Ovary (tissue), 3 donors: ENCODE data around the gene HSPA14.

Experiments
- POLR2A ChIP-seq: fragments of 450-650 bp; IDR thresholded peaks from one replicate; pipeline ENCODE4 v1.6.1; 2017; ENCODE audit warnings: antibody characterized with exemption, mild to moderate bottlenecking, moderate library complexity
- TF ChIP-seq, protein P1 (sequence below), 3 donors: fragments of 450-650 bp in 2 of 3; fragments of 200-600 bp in 1 of 3; IDR thresholded peaks; one replicate each; pipeline versions ENCODE4 v1.5.1 to v1.8.0; 2016 to 2022; ENCODE audit warnings: antibody characterized with exemption in 3 of 3, mild to moderate bottlenecking in 1 of 3
- donor health status: DM: no; HTN: no; CAD: no.

DNA sequence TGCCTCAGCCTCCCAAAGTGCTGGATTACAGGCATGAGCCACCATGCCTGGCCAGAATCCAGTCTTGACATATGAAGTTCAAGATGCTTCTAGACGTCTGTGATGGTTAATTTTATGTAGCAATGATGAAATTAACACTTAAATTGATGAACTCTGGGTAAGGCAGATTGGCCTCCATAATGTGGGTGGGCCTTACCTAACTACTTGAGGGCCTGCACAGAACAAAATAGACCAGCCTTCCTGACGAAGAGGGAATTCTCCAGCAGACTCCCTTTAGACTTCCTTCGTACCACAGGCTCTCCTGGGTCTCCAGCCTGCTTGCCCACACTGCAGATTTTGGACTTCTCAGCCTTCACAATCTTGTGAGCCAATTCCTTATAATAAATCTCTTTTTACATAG is 5.0 kb upstream of the HSPA14 start:
- TF ChIP-seq, protein P1, sequence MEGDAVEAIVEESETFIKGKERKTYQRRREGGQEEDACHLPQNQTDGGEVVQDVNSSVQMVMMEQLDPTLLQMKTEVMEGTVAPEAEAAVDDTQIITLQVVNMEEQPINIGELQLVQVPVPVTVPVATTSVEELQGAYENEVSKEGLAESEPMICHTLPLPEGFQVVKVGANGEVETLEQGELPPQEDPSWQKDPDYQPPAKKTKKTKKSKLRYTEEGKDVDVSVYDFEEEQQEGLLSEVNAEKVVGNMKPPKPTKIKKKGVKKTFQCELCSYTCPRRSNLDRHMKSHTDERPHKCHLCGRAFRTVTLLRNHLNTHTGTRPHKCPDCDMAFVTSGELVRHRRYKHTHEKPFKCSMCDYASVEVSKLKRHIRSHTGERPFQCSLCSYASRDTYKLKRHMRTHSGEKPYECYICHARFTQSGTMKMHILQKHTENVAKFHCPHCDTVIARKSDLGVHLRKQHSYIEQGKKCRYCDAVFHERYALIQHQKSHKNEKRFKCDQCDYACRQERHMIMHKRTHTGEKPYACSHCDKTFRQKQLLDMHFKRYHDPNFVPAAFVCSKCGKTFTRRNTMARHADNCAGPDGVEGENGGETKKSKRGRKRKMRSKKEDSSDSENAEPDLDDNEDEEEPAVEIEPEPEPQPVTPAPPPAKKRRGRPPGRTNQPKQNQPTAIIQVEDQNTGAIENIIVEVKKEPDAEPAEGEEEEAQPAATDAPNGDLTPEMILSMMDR (IDR thresholded peaks at IDR 0.05): no peak
- TF ChIP-seq POLR2A: no peak
